ENCODE data around the gene CEPT1. TPM values are rescaled to one million over a fixed set of nuclear protein-coding genes. Genes with fewer than 3 reads are reported as not detected.

CEPT1 gene
- total and polyA plus RNA-seq, 10 of the 15 experiments (the other 5 are each of a cell fraction or from before 2014, with no cell fraction given), result 29.4 to 77.9 (median 54.8) TPM

- TF ChIP-seq ASH2L (IDR thresholded peaks at IDR 0.05; ENCODE audit: borderline replicate concordance, low read depth), result no peak
- TF ChIP-seq SUZ12 (IDR thresholded peaks at IDR 0.05; ENCODE audit: unreplicated experiment), result no peak
- no peak for TF ChIP-seq HCFC1 (IDR thresholded peaks at IDR 0.05; ENCODE audit: low read length)
- TF ChIP-seq FOXM1 (IDR thresholded peaks at IDR 0.05; ENCODE audit: low read depth, low read length), result no peak
- TF ChIP-seq BCL11A (IDR thresholded peaks at IDR 0.05; ENCODE audit: low read depth, low read length), result peak; percentile 43; the same call in 1 of the 2 replicates
- peak; percentile 67; the same call in 1 of the 2 replicates for TF ChIP-seq GATAD2B (conservative IDR thresholded peaks at IDR 0.05; ENCODE audit: low read depth)
- TF ChIP-seq FOS (IDR thresholded peaks at IDR 0.05; ENCODE audit: borderline replicate concordance, extremely low read depth, insufficient read length), result no peak
- TF ChIP-seq PAX5 (IDR thresholded peaks at IDR 0.05; ENCODE audit: borderline replicate concordance, low read depth, low read length), result no peak
- no peak for TF ChIP-seq ZBTB11 (CRISPR knock-in tag; IDR thresholded peaks at IDR 0.05)
- no peak for TF ChIP-seq CBX5 (IDR thresholded peaks at IDR 0.05; ENCODE audit: low read depth)
- no peak for TF ChIP-seq SMC3 (IDR thresholded peaks at IDR 0.05; ENCODE audit: borderline replicate concordance, low read length)
- TF ChIP-seq TARDBP (IDR thresholded peaks at IDR 0.05; ENCODE audit: borderline replicate concordance), result no peak
- TF ChIP-seq E2F4 (IDR thresholded peaks at IDR 0.05; ENCODE audit: low read depth, low read length), result no peak
- TF ChIP-seq RELA (IDR thresholded peaks at IDR 0.05; ENCODE audit: borderline replicate concordance, partially characterized antibody), result no peak
- no peak for TF ChIP-seq BMI1 (IDR thresholded peaks at IDR 0.05; ENCODE audit: borderline replicate concordance)
- no peak for TF ChIP-seq SUPT20H (IDR thresholded peaks at IDR 0.05; ENCODE audit: borderline replicate concordance, control insufficient read depth, low read depth, low read length)
- TF ChIP-seq CEBPZ (IDR thresholded peaks at IDR 0.05; ENCODE audit: low read depth, low read length), result no peak
- peak; percentile 64 for TF ChIP-seq POLR2AphosphoS5 (IDR thresholded peaks at IDR 0.05; ENCODE audit: low read length)
- no peak for TF ChIP-seq RAD51 (IDR thresholded peaks at IDR 0.05)
These were observed 65.1 kb downstream of the CEPT1 start (continued) for GRCh38 chr1:111204983-111205713.

All from GM12878 (cell line).